NCI-H82 (cell line): ENCODE data around the gene WDR18.
A peak's percentile ranks its signal among the peaks of the same experiment; 100 is the strongest.

Experiments used
- DNase-seq: peaks from one replicate; lab custom pipeline; 2025; lab: John Stamatoyannopoulos, UW

The WDR18 gene

GRCh38 chr19:964761-965694 is 19.1 kb upstream of the WDR18 start:
- peak; percentile 30 for DNase-seq

GRCh38 chr19:966485-967088 is 17.6 kb upstream of the WDR18 start:
- DNase-seq, result no peak

GRCh38 chr19:970695-971094 is 13.4 kb upstream of the WDR18 start:
- DNase-seq, result no peak

GRCh38 chr19:971795-972194 is 12.3 kb upstream of the WDR18 start:
- DNase-seq, result no peak

DNA sequence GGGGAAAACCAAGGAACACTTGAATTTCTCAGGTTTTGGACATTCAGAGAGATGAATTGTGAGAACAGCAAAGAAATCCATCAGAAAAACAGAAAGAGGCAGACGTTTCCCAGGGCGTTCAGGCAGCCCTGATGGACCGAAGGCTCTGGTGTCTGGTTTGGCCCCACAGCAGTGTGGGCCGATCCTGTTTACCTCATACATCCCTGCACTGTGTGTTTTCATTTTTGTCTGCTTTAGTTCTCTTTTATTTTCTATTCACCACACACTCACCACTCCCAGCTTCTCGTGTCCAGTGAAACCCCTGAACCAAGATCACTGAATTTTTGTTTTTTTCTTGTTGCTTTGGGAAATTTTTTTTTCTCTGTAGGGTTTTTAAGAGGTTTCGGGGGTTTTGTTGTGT is 11.9 kb upstream of the WDR18 start:
- DNase-seq, result no peak

GRCh38 chr19:973726-974563 is 10.2 kb upstream of the WDR18 start:
- DNase-seq, result no peak

DNA sequence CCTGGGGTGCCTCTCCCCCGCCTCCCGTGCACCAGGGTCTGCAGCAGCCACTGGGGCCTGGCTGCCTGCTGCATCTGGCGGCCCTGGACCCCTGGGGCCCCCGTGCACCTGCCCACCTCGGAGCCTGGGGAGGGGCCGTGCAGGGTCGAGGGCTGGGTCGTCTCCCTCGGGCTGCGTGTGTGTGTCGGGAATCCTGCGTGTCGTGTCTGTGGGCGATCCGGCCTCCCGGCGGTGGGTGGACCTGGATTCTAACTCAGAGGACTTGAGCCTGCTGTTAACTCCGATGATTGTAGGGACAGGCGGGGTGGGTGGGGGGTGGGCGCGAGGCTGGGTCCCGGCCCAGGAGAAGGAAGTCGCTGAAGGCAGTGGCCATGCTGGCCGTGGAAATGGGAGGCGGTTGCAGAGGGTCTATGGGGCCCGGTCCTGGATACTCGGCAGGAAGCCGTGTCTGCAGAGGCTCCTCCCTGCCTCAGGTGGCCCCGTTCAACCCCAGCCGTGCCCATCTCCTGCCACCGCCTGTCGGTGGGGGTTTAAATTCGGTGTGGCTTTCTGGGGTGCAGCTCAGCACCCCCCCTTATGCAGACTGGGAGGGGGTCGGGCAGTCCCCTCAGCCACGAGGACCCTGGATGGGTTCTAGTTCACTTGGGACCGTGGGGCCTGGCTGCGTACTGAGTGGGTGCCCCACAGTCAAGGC is 9.4 kb upstream of the WDR18 start:
- no peak for DNase-seq

GRCh38 chr19:976476-976875 is 7.7 kb upstream of the WDR18 start:
- DNase-seq, result peak; percentile 78

DNA sequence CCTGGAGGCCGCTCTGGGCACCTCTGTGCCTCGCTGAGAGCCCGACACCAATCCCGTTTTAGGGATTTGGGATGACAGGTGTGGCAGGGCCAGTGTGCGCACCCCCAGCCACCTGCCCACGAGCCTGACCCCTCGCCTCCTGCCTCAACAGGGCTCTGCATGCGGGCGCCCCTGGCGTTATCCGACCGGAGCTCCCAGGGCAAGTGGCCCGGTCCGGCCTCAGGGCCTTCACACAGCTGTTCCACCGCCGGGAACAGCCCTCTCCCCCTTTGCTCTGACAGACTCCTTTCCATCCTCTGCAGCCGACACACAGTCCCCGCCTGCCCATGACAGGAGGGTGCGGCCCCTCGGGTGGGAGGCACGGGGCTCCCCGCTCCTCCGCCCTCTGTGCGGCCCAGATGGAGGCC is 7.1 kb upstream of the WDR18 start:
- no peak for DNase-seq

DNA sequence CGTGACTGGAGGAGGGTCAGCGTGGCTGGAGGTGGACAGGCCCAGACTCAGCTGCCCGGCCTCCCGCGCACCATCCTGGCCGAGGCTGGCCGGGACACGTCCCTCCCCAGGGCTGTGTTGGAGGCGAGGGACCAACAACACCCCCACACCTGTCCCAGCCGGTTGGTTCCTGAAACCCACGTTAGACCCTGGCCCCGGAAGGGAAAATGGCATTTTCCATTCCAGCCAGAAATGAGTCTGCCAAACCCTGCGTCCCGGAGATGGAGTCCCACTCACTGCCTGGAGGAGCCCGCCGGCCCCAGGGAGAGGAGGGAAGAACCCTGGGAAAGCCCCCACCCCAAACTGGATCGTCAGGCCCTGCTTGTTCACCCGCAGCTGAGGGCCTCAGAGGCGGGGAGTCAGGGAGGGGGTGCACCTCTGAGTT is 4.8 kb upstream of the WDR18 start:
- DNase-seq, result no peak

- no peak for DNase-seq
Measured at GRCh38 chr19:980133-980998, 3.8 kb upstream of the WDR18 start.

- DNase-seq, result peak; percentile 64
Measured at GRCh38 chr19:982567-983170, 1.5 kb upstream of the WDR18 start.

- DNase-seq, result no peak
Measured at GRCh38 chr19:986083-986482, 1.9 kb downstream of the WDR18 start.

DNA sequence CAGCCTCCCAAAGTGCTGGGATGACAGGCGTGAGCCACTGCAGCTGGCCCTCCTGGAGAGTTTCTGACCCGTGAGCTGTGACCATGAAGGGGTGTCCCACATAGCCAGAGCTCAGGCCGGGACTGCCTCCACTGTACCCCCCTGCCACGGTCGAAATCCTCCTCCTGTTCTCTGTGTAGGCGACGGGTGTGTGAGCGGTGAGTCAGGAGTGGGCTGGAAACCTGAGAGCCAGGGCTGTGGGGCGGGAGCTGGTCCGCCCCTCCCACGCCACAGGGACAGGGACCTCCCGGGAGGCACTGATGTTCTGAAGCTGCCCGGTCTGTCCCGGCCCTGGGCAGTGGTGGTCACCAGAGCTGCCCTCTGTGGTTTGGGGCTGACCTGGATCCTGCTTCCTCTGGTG is 3.9 kb downstream of the WDR18 start:
- DNase-seq, result no peak

- no peak for DNase-seq
Measured at GRCh38 chr19:988510-988909, 4.4 kb downstream of the WDR18 start.

DNA sequence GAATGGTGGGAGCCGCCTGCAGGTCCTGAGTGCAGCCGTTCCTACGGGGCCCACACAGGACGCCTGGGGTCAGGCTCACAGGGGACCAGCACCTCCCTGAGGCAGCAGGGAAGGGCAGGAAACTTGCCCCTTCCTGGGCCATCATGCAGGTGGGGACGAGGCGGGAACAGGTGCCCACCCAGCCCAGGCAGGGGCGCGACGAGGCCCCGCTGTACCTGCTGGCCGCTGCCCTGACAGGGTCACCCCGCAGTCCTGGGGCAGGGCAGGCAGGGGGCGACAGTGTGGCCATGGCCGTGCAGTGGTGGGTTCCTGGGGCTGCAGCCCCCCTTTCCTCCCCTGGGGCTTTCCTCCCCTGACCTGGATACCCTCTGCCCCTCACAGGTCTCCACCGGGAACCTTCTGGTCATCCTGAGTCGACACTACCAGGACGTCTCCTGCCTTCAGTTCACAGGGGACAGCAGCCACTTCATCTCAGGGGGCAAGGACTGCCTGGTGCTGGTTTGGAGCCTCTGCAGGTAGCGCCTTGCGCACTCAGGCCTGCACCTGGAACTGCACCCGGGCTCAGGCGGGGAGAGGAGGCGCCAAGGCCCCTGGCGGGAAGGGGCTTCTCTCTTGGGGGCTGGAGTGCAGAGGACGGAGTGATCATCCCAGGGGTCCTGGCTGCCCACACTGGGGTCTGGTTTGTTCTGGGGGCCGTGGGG is 5.4 kb downstream of the WDR18 start:
- DNase-seq, result no peak

DNA sequence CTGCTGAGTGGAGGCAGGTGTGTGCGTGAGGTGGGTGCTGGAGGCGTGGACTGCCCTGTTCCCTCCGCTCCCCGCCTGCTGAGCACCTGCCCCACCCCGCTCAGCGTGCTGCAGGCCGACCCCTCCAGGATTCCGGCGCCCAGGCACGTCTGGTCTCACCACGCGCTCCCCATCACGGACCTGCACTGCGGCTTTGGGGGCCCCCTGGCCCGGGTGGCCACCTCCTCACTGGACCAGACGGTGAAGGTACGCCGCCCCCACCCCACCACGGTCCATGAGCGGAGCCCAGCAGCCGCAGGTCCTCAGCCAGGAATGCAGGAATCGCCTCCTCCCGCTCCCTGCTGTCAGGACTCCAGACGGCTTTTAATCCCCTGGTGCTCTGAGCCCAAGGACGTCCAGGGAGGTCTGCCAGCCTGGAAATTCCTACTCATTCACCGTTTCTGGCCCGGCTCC is 6.0 kb downstream of the WDR18 start:
- no peak for DNase-seq

GRCh38 chr19:990746-991145 is 6.6 kb downstream of the WDR18 start:
- no peak for DNase-seq

DNA sequence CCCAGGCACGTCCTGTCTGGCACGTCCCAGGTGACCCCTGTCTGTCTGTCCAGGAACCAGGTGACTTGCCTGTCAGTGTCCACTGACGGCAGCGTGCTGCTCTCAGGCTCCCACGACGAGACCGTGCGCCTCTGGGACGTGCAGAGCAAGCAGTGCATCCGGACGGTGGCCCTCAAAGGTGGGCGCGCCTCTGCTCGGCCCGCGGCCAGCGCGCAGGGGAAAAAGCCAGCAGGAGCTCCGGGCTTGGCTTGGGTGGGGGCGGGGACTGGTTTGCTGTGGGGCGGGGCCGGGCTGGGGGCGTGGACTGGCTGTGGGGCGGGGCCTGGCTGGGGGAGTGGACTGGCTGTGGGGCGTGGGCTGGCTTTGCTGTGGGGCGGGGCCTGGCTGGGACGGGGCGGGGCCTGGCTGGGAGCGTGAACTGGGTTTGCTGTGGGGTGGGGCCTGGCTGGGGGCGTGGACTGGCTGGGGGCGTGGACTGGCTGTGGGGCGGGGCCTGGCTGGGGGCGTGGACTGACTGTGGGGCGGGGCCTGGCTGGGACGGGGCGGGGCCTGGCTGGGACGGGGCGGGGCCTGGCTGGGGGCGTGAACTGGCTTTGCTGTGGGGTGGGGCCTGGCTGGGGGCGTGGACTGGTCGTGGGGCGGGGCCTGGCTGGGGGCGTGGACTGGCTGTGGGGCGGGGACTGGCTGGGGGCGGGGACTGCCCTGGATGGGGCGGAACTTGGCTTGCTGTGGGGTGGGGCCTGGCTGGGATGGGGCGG is 7.2 kb downstream of the WDR18 start:
- DNase-seq, result peak; percentile 35
